Mesenteric fat pad (tissue), 1 donor: Measurements from ENCODE around the gene ZPBP2. TPM values are rescaled to one million over a fixed set of nuclear protein-coding genes. Genes with fewer than 3 reads are reported as not detected.
"Not testable (repeated sequence)": the region's sequence is repeated elsewhere in the genome, so short reads cannot be mapped to it uniquely, and the experiment has no call there.

ENCODE experiments used
- DNase-seq: peaks from one replicate; pipeline ENCODE4 v3.0.0-alpha.2; 2020; ENCODE audit warnings: low spot score
- total RNA-seq: library from RNA; stranded (reverse); fragmentation: NEBNext Ultra II Directional; extraction: Animal tissue kit (Norgen Biotek cat#: 25700); gene quantifications from one replicate; pipeline ENCODE4 v1.2.1, GENCODE V29; 2021
- donor health status: DM: yes; HTN: yes; CAD: no.

ZPBP2 gene
- total RNA-seq, 1 donor from 2014 or later = not detected

- no peak for DNase-seq
Observed at GRCh38 chr17:39854909-39855308, 13.1 kb upstream of the ZPBP2 start.

- not testable (repeated sequence) for DNase-seq
Observed at GRCh38 chr17:39855911-39856649, 11.9 kb upstream of the ZPBP2 start.

DNA sequence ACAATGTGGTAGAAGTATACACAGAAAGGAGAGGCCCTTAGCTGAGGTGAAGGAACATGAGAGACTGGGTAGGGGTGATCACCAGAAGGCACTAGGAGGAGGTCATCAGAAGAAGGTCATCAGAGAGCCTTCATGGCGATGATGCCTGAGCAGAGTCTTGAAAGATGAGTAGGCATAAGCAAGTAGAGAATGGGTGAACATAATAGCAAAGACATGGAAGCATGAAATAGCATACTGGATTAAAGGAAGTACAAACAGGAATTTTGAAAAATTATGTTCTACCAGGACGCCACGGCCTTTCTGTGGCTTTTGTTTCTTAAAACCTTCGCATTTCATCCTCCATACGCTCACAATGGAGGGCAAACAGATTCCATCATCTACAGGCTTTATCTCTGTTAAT, 6.8 kb upstream of the ZPBP2 start:
- no peak for DNase-seq

GRCh38 chr17:39863244-39863917, 4.6 kb upstream of the ZPBP2 start:
- DNase-seq = no peak

DNA sequence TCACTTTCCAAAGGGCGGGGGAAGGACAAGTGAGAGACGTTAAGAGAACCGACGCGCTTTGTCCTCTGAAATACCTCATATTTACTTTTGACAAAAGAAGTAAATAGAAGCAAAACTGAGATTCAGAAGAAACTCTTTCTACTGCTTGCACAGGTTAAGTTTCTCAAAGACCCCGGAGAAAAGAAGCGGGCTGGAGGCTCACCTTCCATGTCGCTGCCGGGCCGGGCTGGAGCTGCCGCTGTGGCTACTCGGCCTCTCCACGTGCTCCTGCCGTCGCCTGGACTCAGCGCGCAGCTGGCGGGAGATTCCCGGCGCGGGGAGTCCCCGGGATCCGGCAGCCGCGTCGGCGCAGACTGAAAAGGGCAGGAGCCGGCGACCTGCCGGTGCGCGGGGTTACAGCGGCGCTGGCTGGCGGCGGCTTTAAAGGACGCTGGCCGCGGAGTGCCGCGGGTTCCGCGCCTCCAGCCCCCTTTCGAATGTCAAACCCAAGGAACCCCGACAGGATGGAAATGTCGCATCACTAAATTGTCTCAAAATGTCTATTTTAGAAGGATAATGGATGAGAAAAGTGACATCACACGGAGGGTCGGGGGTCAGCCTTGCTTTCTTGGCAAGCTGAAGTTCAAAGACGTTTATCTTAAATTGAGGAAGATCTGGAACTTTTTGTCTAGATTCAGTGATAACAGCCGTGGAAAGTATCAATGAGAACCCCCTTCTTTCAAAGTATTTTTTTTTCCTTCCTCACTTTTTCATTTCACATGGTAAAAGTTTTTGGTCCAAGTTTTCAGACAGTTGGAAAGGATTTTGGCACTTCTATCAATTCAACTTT, 3.9 kb upstream of the ZPBP2 start, which contains the start of gene IKZF3:
Gene IKZF3, minus strand, starts transcription at position 395 of the 829 bp plus-strand sequence. Its CDS starts 186 bp downstream, at position 209.
- no peak for DNase-seq

- DNase-seq = no peak
Observed at GRCh38 chr17:39866013-39866730, 1.8 kb upstream of the ZPBP2 start.

DNA sequence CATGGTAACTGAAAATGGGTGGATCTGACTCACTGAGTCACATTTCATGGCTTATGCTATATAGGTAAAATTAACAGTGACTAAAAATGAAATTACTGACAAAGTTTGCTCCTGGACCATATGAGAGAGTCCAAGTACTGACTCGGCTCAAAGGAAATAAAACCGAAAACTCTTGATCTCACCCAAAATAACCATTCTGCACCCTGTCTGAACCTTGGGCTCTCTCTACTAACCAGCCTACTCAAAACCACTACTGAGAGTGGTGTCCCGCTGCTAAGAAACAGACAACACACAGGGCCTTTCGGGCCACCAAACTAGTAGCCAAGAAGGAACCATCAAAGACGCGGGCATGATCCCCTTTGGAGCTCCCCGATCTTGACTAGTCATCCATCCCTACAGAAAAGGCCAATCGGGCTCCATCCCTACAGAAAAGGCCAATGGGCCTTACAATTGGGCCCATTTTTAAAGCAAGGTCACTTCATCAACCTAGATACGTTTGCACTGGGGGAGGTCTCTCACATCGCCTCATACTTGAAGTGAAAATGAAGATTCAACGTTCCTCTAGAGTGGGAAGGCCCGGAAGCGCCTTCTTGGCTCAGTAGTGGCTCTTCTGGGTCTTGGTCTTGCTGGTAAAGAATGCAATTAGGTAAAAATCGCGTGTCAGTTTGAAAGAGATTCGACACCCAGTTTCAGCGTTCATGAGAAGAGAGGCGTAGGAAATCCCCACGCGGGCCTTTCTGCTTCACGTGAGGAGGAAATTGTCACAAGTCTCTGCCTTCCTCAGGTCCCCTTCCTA, 720 bp upstream of the ZPBP2 start:
- DNase-seq = no peak

DNA sequence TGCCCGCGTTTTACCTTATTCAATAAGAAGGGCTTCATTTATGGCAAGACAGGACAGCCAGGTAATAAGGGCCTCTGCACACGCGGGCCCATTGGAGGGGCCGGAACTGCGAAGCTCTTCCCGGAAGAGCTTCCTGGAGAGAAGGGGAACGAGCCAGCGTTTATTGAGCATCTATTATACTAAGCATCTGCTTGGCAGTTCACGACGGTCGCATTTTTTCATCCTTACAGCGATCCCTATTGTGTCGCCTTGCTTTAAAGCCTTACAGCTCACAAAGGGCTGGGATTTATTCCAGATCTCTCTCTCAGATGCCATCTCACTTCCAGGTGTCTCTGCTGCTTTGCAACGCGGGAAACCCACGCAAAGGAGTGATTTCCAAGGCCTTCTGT, 546 bp downstream of the ZPBP2 start:
- no peak for DNase-seq

- no peak for DNase-seq
Observed at GRCh38 chr17:39870776-39871175, 2.8 kb downstream of the ZPBP2 start.

DNA sequence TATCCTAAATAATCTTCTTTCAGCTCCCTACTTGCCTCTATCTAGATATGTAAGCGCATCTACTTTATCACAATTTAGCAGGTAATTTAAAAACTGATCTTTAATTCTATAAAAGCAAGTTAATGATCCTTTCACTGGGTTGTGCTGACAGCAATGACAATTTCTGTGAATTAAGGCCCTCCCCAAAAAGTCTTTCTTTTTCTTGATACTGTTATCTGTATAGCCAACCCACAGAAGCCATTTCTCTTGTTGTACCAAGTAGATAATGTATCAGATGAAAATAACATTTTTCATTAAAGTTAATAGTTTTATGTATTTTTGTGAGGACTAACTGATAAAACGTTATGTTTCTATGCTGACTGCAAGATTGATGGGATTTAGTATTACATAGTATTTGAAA, 3.8 kb downstream of the ZPBP2 start:
- no peak for DNase-seq

DNA sequence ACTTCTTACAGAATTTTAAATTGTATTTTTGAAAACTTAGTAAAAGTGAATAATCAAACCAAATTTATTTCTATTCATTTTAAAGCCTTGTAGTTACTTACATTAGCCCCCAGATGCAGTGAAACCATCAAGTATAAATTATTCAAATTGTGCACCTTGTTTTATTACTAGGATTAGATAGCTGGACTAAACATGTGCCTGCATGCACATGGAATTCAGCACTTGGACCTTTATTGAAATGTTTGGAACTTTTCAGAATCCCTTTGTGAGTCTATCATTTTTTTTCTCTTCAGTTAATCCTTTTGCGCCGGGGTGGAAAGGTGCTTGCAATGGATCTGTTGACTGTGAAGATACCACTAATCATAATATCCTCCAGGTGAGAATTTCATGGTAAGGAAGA, 4.7 kb downstream of the ZPBP2 start:
- no peak for DNase-seq

DNA sequence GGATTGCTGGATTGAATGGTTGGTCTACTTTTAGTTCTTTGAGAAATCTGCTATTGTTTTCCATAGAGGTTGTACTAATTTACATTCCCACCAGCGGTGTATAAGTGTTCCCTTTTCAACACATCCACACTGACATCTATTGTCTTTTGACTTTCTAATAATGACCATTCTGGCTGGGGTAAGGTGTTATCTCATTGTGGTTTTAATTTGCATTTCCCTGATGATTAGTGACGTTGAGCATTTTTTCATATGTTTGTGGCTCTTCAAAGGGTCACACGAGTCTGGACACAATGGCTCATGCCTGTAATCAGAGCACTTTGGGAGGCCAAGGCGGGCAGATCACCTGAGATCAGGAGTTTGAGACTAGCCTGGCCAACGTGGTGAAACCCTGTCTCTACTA, 18.1 kb downstream of the ZPBP2 start:
- DNase-seq = not testable (repeated sequence)

DNA sequence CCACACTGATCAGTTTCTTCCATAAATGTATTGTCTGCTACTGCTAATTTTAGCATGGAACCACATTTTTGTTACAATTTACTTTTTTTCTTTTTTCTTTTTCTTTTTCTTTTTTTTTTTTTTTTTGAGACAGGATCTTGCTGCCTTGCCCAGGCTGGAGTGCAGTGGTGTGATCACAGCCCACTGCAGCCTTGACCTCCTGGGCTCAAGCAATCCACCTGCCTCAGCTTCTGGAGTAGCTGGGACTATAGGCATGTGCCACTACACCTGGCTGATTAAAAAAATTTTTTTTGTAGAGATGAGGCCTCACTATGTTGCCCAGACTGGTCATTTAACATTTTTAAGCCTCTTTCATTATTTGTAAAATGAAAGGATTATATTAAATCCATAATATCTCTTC, 19.1 kb downstream of the ZPBP2 start:
- no peak for DNase-seq

DNA sequence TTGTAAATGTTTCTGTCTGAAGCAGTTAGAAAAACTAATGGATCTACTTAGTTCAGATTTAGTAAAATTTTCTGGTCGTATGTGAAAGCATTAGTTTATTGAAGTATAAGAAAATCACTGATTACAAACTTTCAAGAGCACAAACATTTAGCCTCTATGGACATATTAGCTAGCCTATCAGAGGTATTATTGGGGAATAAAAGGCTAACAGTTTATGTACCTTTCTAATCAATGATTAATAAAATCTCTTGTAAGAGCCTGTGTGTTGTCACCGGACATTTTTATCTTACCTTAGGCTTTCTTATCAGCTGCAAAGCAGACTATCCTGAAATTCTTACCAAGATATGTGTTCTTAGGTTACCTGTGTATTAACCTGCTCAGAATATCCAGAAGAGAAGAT, 21.2 kb downstream of the ZPBP2 start:
- no peak for DNase-seq

DNA sequence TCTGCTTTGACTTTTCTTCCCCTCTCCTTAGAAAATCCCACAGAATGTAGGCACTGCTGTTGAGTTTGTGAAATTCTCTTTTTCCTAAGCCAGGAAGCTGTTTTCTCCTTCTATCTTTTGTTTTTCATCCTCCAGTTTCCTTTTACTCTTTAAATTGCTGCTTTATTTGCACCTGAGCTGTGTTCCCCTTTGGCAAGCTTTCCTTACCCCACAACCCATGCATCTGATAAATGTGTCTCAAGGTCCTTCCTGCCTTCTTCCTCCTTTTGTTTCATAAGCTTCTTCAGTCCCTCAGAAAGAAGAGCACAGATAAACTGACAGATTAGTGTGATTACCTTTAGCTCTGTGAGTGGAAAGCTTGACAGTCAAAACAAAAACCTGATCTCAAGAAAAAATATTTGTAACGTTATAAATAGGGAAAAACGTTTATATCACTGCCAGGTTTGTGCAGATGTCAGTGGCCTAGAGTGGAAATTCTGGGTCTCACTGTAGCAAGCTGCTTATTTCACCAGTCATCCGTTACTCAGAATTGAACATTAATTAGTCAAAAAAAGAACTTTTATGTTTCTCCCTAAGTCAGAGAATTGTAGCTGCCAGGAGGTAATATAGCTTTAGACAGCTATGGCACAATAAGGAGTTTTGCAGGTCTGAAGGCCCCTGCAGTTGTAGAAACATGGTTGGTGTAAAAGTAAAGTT, 26.8 kb downstream of the ZPBP2 start:
- no peak for DNase-seq

- DNase-seq = no peak
Observed at GRCh38 chr17:39898088-39898487, 30.1 kb downstream of the ZPBP2 start.

GRCh38 chr17:39899215-39899614, 31.2 kb downstream of the ZPBP2 start:
- DNase-seq = no peak

DNA sequence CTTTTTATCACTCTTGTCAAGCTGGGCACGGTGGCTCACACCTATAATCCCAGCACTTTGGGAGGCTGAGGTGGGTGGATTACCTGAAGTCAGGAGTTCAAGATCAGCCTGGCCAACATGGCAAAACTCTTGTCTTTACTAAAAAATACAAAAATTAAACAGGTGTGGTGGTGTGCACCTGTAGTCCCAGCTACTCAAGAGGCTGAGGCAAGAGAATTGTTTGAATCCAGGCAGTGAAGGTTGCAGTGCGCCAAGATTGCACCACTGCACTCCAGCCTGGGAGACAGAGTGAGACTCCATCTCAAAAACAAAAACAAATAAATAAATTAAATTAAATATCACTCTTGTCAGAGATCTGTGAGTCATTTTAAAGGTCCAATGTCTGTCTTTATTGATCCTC, 34.0 kb downstream of the ZPBP2 start:
- DNase-seq = not testable (repeated sequence)

DNA sequence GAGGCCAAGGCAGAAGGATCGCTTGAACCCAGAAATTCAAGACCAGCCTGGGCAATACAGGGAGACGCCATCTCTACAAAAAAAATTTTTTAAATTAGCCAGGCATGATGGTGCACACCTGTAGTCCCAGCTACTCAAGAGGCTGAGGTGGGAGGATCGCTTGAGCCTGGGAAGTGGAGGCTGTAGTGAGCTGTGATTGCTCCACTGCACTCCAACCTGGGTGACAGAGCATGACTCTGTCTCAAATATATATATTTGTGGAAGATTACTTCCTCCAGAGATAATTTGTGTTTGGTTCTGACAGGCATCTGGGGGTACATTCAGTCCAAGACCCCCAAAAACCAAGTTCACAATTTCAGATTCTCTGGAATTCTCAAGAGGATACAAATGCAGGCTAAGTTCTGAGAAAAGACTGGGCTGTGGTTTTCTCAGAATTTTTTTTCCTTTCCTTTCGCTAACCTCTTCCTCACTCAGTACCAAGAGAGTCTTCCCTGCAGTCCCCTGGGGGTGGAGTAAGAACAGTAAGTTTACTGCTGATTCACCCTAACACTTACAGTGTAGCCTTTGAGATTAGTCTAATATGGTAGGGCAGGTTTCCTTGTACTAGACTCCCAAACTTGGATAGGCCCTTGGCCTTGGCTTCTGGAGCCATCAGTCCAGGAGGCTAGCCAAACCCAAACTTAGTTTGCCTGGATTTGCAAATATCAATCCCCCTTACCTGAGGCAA, 35.3 kb downstream of the ZPBP2 start:
- DNase-seq = no peak
